HEK293T (cell line): ENCODE results near the gene SLC25A13.
A peak's percentile ranks its signal among the peaks of the same experiment; 100 is the strongest.

Experiments
- CTCF ChIA-PET: fragments of 350-600 bp; formaldehyde crosslinking; extraction: SDS; loops from one replicate; lab custom pipeline; 2021; ENCODE audit warnings: antibody characterized with exemption, inconsistent platforms; lab: Yijun Ruan, JAX
- POLR2A ChIA-PET: fragments of 350-600 bp; formaldehyde crosslinking; extraction: SDS; loops from one replicate; lab custom pipeline; 2020; ENCODE audit warnings: antibody characterized with exemption, inconsistent platforms; lab: Yijun Ruan, JAX
- DNase-seq: peaks from one replicate; pipeline ENCODE4 v3.0.0; 2012; ENCODE audit warnings: mixed read lengths; ENCODE audit errors: extremely low spot score
- ARNT ChIP-seq: fragments of 450-650 bp; IDR thresholded peaks from 2 replicates; pipeline ENCODE4 v1.6.1; 2017; ENCODE audit warnings: mild to moderate bottlenecking
- BHLHE40 ChIP-seq: fragments of 450-650 bp; IDR thresholded peaks from 2 replicates; pipeline ENCODE4 v1.6.1; 2016; ENCODE audit warnings: mild to moderate bottlenecking, moderate library complexity, borderline replicate concordance
- CTBP1 ChIP-seq: fragments of 450-650 bp; IDR thresholded peaks from 2 replicates; pipeline ENCODE4 v1.6.1; 2016; ENCODE audit warnings: borderline replicate concordance
- ELF4 ChIP-seq: fragments of 450-650 bp; IDR thresholded peaks from 2 replicates; pipeline ENCODE4 v1.6.1; 2017; ENCODE audit warnings: antibody characterized with exemption
- FOXA1 ChIP-seq: fragments of 450-650 bp; IDR thresholded peaks from 2 replicates; pipeline ENCODE4 v1.6.1; 2016; ENCODE audit warnings: mild to moderate bottlenecking
- FOXK2 ChIP-seq: fragments of 450-650 bp; IDR thresholded peaks from 2 replicates; pipeline ENCODE4 v1.6.1; 2016; ENCODE audit warnings: mild to moderate bottlenecking
- FOXM1 ChIP-seq: fragments of 450-650 bp; IDR thresholded peaks from 2 replicates; pipeline ENCODE4 v1.6.1; 2017; ENCODE audit warnings: mild to moderate bottlenecking, borderline replicate concordance
- HDGF ChIP-seq: fragments of 450-650 bp; IDR thresholded peaks from 2 replicates; pipeline ENCODE4 v1.6.1; 2017; ENCODE audit warnings: antibody characterized with exemption, borderline replicate concordance
- L3MBTL2 ChIP-seq: fragments of 450-650 bp; conservative IDR thresholded peaks from 2 replicates; pipeline ENCODE4 v1.6.1; 2016; ENCODE audit warnings: mild to moderate bottlenecking
- LEF1 ChIP-seq: fragments of 450-650 bp; IDR thresholded peaks from 2 replicates; pipeline ENCODE4 v1.6.1; 2017; ENCODE audit warnings: mild to moderate bottlenecking, borderline replicate concordance
- NFRKB ChIP-seq: fragments of 450-650 bp; IDR thresholded peaks from 2 replicates; pipeline ENCODE4 v1.6.1; 2016; ENCODE audit warnings: mild to moderate bottlenecking, moderate library complexity
- PKNOX1 ChIP-seq: fragments of 450-650 bp; IDR thresholded peaks from 2 replicates; pipeline ENCODE4 v1.6.1; 2016
- SP1 ChIP-seq: fragments of 450-650 bp; IDR thresholded peaks from 2 replicates; pipeline ENCODE4 v1.6.1; 2017
- SUZ12 ChIP-seq: fragments of 450-650 bp; IDR thresholded peaks from 2 replicates; pipeline ENCODE4 v1.6.1; 2016; ENCODE audit warnings: mild to moderate bottlenecking
- TARDBP ChIP-seq: fragments of 450-650 bp; IDR thresholded peaks from 2 replicates; pipeline ENCODE4 v1.6.1; 2016
- ZNF384 ChIP-seq: fragments of 450-650 bp; IDR thresholded peaks from 2 replicates; pipeline ENCODE4 v1.6.1; 2016

The SLC25A13 gene

GRCh38 chr7:96305915-96306314 lies 16.0 kb downstream of the SLC25A13 start:
- ChIA-PET POLR2A (no interaction called here), CTCF (no interaction called here)
- TF ChIP-seq NFRKB (no peak), ARNT (no peak), PKNOX1 (no peak), ZNF384 (no peak), ELF4 (no peak), CTBP1 (no peak), LEF1 (no peak), TARDBP (no peak), BHLHE40 (no peak), FOXA1 (no peak), FOXM1 (no peak), HDGF (no peak), SP1 (no peak), L3MBTL2 (no peak), SUZ12 (no peak), FOXK2 (no peak)
- DNase-seq, result no peak

GRCh38 chr7:96304573-96304972 lies 17.3 kb downstream of the SLC25A13 start:
- TF ChIP-seq CTBP1 (no peak), HDGF (no peak), FOXM1 (no peak), ELF4 (no peak), ARNT (no peak), TARDBP (no peak), FOXK2 (no peak), SP1 (no peak), L3MBTL2 (no peak), LEF1 (no peak), FOXA1 (no peak), PKNOX1 (no peak), NFRKB (no peak), BHLHE40 (no peak), ZNF384 (no peak), SUZ12 (no peak)
- POLR2A ChIA-PET, result interaction anchor here (1.0 kb wide), 1 partner anchor 18 kb away, joined by 3 read pairs; the partner anchor contains the start of gene SLC25A13
- CTCF ChIA-PET, result no interaction called here
- DNase-seq, result no peak

GRCh38 chr7:96303686-96304443 lies 18.0 kb downstream of the SLC25A13 start:
- DNase-seq, result no peak
- TF ChIP-seq ZNF384, result no peak
- TF ChIP-seq TARDBP, result no peak
- no peak for TF ChIP-seq FOXM1
- TF ChIP-seq L3MBTL2, result no peak
- no peak for TF ChIP-seq FOXA1
- TF ChIP-seq CTBP1, result no peak
- POLR2A ChIA-PET, result interaction anchor here (1.0 kb wide), 1 partner anchor 18 kb away, joined by 3 read pairs; the partner anchor contains the start of gene SLC25A13

GRCh38 chr7:96303105-96303685 lies 18.7 kb downstream of the SLC25A13 start:
- ChIA-PET POLR2A (no interaction called here), CTCF (no interaction called here)
- peak; percentile 27 for DNase-seq
- no peak for TF ChIP-seq HDGF
- no peak for TF ChIP-seq FOXK2
- no peak for TF ChIP-seq FOXA1
- TF ChIP-seq BHLHE40, result no peak
- no peak for TF ChIP-seq SP1
- TF ChIP-seq ZNF384, result no peak
- TF ChIP-seq L3MBTL2, result no peak
- no peak for TF ChIP-seq CTBP1

More at GRCh38 chr7:96303686-96304443, 18.0 kb downstream of the SLC25A13 start:
- CTCF ChIA-PET, result no interaction called here

DNA sequence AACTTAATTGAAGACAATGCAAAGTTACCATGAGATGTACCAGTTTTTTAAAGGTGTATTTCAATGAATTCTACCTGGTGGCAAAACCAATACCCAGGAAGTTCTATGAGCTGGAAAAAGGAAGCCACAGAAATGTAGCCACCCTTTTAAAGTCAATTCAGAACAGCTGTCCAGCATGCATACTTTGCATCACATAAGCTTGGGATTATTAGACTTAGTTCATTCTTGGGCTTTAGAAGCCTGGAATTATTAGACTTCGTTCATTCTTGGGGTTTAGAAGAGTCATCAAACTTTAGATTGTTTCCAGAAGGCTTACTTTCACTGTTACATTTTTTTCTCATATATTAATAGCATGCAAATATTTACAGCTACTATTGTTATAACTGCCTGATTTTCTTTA lies 20.9 kb downstream of the SLC25A13 start:
- POLR2A ChIA-PET, result no interaction called here
- CTCF ChIA-PET, result no interaction called here
- no peak for DNase-seq
- TF ChIP-seq FOXA1 (no peak), LEF1 (no peak), HDGF (no peak), ZNF384 (no peak), FOXM1 (no peak), NFRKB (no peak), ELF4 (no peak), BHLHE40 (no peak), SUZ12 (no peak), L3MBTL2 (no peak), PKNOX1 (no peak), FOXK2 (no peak), TARDBP (no peak), CTBP1 (no peak)
